ENCODE data around the gene CD200.
"Not testable (repeated sequence)": the region's sequence is repeated elsewhere in the genome, so short reads cannot be mapped to it uniquely, and the experiment has no call there.

The CD200 gene

GRCh38 chr3:112362221-112362620 is 29.3 kb downstream of the CD200 start:
- DNase-seq, result no peak

- no peak for DNase-seq
Measured at GRCh38 chr3:112364291-112364690, 31.3 kb downstream of the CD200 start.

DNA sequence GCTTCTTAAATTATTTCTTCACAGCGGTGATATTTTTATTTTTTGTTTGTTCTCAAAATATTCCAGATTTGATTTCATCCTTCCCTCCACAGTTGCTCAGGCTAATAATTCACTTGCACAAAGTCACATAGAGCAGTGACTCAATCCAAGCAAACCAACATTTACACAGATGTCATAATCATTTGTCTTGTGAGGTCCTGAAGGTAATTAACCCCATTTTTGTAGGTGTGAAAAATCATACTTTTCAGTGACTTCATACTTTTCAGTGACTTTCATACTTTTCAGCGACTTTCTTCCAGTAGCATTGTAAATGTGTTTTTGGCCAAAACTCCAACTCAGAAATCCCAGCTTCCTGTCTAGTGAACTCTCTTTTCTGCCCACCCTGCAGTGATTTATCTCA is 32.1 kb downstream of the CD200 start:
- DNase-seq, result no peak

- no peak for DNase-seq
Measured at GRCh38 chr3:112365636-112366035, 32.7 kb downstream of the CD200 start.

DNA sequence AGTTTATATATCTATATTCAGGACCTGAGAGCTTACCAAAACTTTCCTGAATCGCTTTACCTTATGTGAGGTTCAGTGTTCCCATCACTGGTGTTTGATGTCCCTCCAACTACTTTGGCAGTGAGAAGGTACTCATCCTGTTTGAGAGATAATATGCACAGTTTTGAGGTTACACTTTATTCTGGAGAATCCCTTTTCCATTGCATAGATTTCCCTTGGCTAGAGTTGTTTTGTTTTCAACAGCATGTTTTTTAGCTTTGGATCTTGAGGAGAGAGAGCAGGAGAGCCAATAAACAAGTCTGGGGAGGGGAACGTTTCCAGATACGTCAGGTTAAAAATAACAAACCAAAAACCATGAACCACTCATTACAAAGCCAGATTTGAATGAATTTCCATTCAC is 33.6 kb downstream of the CD200 start:
- no peak for DNase-seq

GRCh38 chr3:112371569-112371968 is 38.6 kb downstream of the CD200 start:
- DNase-seq, result no peak

- DNase-seq, result no peak
Measured at GRCh38 chr3:112372396-112372795, 39.4 kb downstream of the CD200 start.

GRCh38 chr3:112373476-112373875 is 40.5 kb downstream of the CD200 start:
- no peak for DNase-seq

GRCh38 chr3:112373924-112374323 is 41.0 kb downstream of the CD200 start:
- DNase-seq, result no peak

- DNase-seq, result no peak
Measured at GRCh38 chr3:112374333-112374734, 41.4 kb downstream of the CD200 start.

DNA sequence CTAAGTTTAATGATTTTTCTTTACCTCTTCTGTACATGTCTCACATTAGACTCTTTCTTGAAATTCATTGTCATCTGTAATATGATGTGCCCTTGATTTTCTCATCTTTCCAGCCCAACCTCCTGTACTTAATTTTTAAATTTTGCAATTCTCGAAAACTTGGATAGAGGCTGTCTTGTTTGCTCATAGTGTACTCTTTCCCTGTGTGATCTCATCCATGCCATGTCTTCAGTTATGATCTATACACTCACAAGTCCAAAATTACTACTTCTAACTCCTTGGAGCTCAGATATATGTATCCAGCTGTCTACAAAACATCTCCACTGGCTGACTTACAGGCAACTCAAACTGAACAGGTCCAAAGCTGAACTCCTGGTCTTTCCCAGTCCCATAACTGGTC is 42.2 kb downstream of the CD200 start:
- no peak for DNase-seq

- DNase-seq, result no peak
Measured at GRCh38 chr3:112376241-112376911, 43.4 kb downstream of the CD200 start.

- no peak for DNase-seq
Measured at GRCh38 chr3:112376992-112377391, 44.0 kb downstream of the CD200 start.

- no peak for DNase-seq
Measured at GRCh38 chr3:112377568-112378071, 44.7 kb downstream of the CD200 start.

DNA sequence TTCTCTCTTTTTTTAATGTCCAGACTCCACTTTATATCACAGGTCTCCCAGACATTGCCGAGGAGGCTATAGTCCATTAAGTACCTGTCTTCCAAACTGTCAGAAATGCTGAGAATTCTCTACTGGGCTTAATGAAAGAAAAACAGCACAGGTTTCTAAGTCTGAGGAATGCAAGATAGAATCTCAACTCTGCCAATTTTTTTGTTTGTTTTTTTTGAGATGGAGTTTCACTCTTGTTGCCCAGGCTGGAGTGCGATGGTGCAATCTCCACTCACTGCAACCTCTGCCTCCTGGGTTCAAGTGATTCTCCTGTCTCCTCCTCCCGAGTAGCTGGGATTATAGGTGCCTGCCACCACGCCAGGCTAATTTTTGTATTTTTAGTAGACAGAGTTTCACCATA is 45.4 kb downstream of the CD200 start:
- not testable (repeated sequence) for DNase-seq

DNA sequence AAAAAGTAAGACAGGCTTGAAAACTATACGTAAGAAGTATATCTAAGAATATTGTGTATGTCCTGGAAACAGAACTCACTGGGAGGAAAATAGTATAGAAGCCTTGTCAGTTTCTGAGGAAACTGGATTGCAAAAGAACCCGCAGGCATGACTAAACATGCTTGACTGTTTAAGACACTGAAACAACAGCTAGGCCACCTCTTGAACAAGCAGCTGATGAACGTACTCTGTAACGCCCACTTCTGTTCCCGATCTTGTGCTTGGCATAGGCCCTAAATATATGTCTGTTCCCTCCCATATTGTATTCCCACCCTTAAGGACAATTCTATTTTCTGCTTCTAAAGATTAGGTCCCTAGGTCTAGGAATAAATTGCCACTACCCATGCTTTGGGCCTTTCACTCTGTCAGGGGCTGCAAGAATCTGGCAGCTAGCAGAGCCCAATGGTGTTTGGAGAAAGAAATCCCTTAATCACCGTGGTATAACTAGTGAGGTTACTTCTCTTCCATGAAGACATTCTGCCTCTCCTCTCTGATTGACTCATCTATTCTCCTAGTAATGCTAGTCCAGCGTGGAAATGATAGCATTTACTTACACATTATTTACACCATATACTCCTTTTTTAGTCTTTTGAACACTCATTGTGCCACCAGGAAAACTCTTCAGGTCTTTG is 46.2 kb downstream of the CD200 start:
- DNase-seq, result no peak

GRCh38 chr3:112381673-112382542 is 49.0 kb downstream of the CD200 start:
- DNase-seq, result no peak

DNA sequence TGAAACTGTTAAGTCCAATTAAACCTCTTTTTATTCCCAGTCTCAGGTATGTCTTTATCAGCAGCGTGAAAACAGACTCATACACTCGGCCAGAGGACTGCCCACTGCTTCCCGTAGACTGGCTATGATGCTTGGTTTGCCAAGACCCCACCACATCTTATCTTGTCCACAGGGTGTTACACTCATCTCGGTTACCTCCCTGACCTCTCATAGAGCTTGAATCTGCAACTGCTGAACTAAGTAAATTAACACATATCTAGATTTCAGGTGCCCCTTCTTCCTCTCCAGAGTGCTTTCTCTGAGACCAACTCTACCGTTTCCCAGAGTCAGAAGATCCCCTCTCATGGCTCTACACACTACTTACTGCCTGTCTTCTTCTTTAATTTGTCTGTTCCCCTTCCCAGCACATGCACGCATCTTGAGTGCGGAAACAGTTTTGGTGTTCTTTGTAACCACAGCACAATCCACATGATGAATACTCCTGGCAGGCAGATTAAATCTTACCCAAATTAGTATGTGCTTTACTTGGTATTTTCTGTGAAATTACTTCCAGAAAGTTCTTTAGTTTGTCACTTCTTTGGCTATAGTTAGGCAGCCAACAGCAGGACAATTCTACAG is 49.7 kb downstream of the CD200 start:
- no peak for DNase-seq

- DNase-seq, result no peak
Measured at GRCh38 chr3:112384769-112385168, 51.8 kb downstream of the CD200 start.

- DNase-seq, result no peak
Measured at GRCh38 chr3:112388972-112389371, 56.0 kb downstream of the CD200 start.

- no peak for DNase-seq
Measured at GRCh38 chr3:112389961-112390360, 57.0 kb downstream of the CD200 start.

DNA sequence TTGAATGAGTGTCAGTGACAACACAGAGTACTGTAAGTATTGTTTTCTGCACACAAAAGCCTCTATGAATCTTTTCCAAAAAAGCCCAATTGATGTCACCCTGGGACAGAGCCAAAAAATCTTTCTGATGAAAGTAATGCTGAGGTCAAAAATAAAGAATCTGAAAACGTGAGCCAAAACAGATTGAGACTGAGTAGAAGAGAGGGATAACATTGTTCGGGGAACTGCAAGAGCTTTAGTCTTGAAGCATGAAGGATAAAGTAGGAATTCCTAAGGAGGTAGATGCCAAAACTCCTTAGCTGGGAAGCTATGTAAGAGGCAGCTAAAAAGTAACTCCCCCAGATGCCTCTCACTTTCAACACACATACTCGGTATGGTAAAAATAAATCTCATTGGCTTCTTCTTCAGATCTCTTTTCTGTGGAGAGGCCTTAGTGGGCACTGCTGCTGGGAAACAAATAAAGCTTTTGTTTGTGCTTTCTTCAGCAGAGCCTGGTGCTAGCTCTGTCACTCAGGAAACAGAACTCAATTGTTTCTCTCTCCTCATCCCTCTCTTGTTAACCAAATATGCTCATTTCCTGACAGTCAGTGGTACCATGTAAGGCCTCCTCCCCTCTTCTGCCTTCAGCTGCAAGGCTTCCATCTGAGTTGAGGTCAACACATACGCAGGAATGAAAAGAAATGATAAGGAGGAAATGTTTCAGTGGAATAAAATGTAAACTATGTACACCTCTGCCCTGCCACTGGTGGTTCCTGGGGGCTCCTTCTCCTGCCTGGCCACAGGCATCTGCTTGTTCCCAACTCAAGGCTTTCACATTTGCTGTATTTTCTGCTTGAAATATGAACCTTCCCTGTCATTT is 58.1 kb downstream of the CD200 start:
- no peak for DNase-seq
